C4-2B (cell line): Measurements from ENCODE around the gene HOXD3.

Source experiments
- ZFX ChIP-seq: fragments of 450-650 bp; IDR thresholded peaks from 2 replicates; pipeline ENCODE4 v1.6.1; 2017
- TF ChIP-seq, protein P1 (sequence below): fragments of 450-650 bp; conservative IDR thresholded peaks from 2 replicates; pipeline ENCODE4 v1.5.1; 2017; ENCODE audit warnings: mild to moderate bottlenecking

GRCh38 chr2:176164611-176165369 lies 7.7 kb downstream of the HOXD3 start:
- TF ChIP-seq, protein P1, sequence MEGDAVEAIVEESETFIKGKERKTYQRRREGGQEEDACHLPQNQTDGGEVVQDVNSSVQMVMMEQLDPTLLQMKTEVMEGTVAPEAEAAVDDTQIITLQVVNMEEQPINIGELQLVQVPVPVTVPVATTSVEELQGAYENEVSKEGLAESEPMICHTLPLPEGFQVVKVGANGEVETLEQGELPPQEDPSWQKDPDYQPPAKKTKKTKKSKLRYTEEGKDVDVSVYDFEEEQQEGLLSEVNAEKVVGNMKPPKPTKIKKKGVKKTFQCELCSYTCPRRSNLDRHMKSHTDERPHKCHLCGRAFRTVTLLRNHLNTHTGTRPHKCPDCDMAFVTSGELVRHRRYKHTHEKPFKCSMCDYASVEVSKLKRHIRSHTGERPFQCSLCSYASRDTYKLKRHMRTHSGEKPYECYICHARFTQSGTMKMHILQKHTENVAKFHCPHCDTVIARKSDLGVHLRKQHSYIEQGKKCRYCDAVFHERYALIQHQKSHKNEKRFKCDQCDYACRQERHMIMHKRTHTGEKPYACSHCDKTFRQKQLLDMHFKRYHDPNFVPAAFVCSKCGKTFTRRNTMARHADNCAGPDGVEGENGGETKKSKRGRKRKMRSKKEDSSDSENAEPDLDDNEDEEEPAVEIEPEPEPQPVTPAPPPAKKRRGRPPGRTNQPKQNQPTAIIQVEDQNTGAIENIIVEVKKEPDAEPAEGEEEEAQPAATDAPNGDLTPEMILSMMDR = no peak
- TF ChIP-seq ZFX = no peak
